Liver (tissue), 9 donors: ENCODE measurements around the gene WDR45B. TPM values are rescaled to one million over a fixed set of nuclear protein-coding genes. Genes with fewer than 3 reads are reported as not detected.

Source experiments
- DNase-seq: peaks from one replicate; pipeline ENCODE4 v3.0.0-alpha.2; 2017; ENCODE audit warnings: low spot score
- H3K27ac ChIP-seq, 2 donors: one replicate each; pipeline ENCODE4 v1.7.0; 2013; ENCODE audit warnings: inconsistent platforms in 2 of 2, low read length in 2 of 2, control low read depth in 1 of 2, low read depth in 1 of 2, mild to moderate bottlenecking in 1 of 2
- H3K27me3 ChIP-seq, 4 donors: one replicate each; pipeline versions ENCODE4 v1.6.1 to v1.7.0; 2013; ENCODE audit warnings: low read length in 3 of 4, inconsistent platforms in 1 of 4, mild to moderate bottlenecking in 1 of 4, moderate library complexity in 1 of 4; ENCODE audit not compliant: control insufficient read depth in 4 of 4, insufficient read depth in 4 of 4
- H3K36me3 ChIP-seq, 4 donors: one replicate each; pipeline versions ENCODE4 v1.6.1 to v1.7.0; 2013; ENCODE audit warnings: low read length in 3 of 4, mild to moderate bottlenecking in 3 of 4, low read depth in 1 of 4, moderate library complexity in 1 of 4; ENCODE audit not compliant: control insufficient read depth in 4 of 4, insufficient read depth in 3 of 4
- H3K4me1 ChIP-seq, 4 donors: one replicate each; pipeline versions ENCODE4 v1.6.1 to v1.7.0; 2013; ENCODE audit warnings: low read length in 3 of 4, mild to moderate bottlenecking in 3 of 4, moderate library complexity in 1 of 4; ENCODE audit not compliant: control insufficient read depth in 4 of 4, insufficient read depth in 4 of 4
- H3K4me3 ChIP-seq, 3 donors: one replicate each; pipeline versions ENCODE4 v1.6.1 to v1.7.0; 2013; ENCODE audit warnings: low read length in 3 of 3, control low read depth in 1 of 3, low read depth in 1 of 3, mild to moderate bottlenecking in 1 of 3
- H3K9ac ChIP-seq, 2 donors: one replicate each; pipeline ENCODE4 v1.7.0; 2013; ENCODE audit warnings: low read length in 2 of 2, mild to moderate bottlenecking in 2 of 2, moderate library complexity in 2 of 2, control low read depth in 1 of 2, low read depth in 1 of 2
- H3K9me3 ChIP-seq, 4 donors: one replicate each; pipeline versions ENCODE4 v1.6.1 to v1.7.0; 2013; ENCODE audit warnings: low read length in 3 of 4; ENCODE audit not compliant: control insufficient read depth in 4 of 4
- EGR1 ChIP-seq, 2 donors: IDR thresholded peaks; 2 replicates each; pipeline ENCODE4 v1.6.1; 2016 to 2018; ENCODE audit warnings: antibody characterized with exemption in 2 of 2, low read depth in 2 of 2
- FOXA1 ChIP-seq: IDR thresholded peaks from 2 replicates; pipeline ENCODE4 v1.6.1; 2016; ENCODE audit warnings: antibody characterized with exemption
- FOXA2 ChIP-seq: IDR thresholded peaks from 2 replicates; pipeline ENCODE4 v1.6.1; 2016; ENCODE audit warnings: antibody characterized with exemption
- GABPA ChIP-seq, 2 donors: IDR thresholded peaks in 1 of 2; conservative IDR thresholded peaks in 1 of 2; 2 replicates each; pipeline ENCODE4 v1.6.1; 2016; ENCODE audit warnings: antibody characterized with exemption in 2 of 2, mild to moderate bottlenecking in 1 of 2, moderate library complexity in 1 of 2
- HNF4G ChIP-seq: IDR thresholded peaks from 2 replicates; pipeline ENCODE4 v1.6.1; 2016; ENCODE audit warnings: antibody characterized with exemption
- JUND ChIP-seq, 2 donors: IDR thresholded peaks; 2 replicates each; pipeline ENCODE4 v1.6.1; 2016; ENCODE audit warnings: antibody characterized with exemption in 2 of 2
- RAD21 ChIP-seq, 2 donors: IDR thresholded peaks; 2 replicates each; pipeline ENCODE4 v1.6.1; 2016; ENCODE audit warnings: antibody characterized with exemption in 2 of 2, mild to moderate bottlenecking in 2 of 2
- RXRA ChIP-seq, 2 donors: IDR thresholded peaks; 2 replicates each; pipeline ENCODE4 v1.6.1; 2017 to 2018; ENCODE audit warnings: antibody characterized with exemption in 2 of 2, mild to moderate bottlenecking in 1 of 2
- TAF1 ChIP-seq: conservative IDR thresholded peaks from 2 replicates; pipeline ENCODE4 v1.6.1; 2016; ENCODE audit warnings: antibody characterized with exemption, mild to moderate bottlenecking
- YY1 ChIP-seq: IDR thresholded peaks from 2 replicates; pipeline ENCODE4 v1.6.1; 2016; ENCODE audit warnings: antibody characterized with exemption, mild to moderate bottlenecking
- WGBS: extraction: QIAGEN DNeasy Blood & Tissue Kit; methylation state at CpG from one replicate; pipeline ENCODE4 v1.1.7; 2013; 5-methylcytosine and 5-hydroxymethylcytosine counted together
- polyA plus RNA-seq, 2 donors: library from polyadenylated mRNA; stranded (reverse) in 1 of 2; unstranded in 1 of 2; fragments of 200-250 nt in 1 of 2; fragments of >200 nt in 1 of 2; fragmentation: Nextera tagmentation in 1 of 2; extraction: Ambion mirVana in 1 of 2; gene quantifications; one replicate each; pipeline versions ENCODE4 v1.2.1 to v1.2.3, GENCODE V29; 2013 to 2015
- total RNA-seq, 2 donors: library from RNA; depleted of rRNA; stranded (reverse); fragments of >200 nt; gene quantifications; one replicate each; pipeline ENCODE4 v1.2.3, GENCODE V29; 2014
- TF ChIP-seq, protein P1 (sequence below): IDR thresholded peaks from 2 replicates; pipeline ENCODE4 v1.6.1; 2016; ENCODE audit warnings: antibody characterized with exemption
- TF ChIP-seq, protein P2 (sequence below): fragments of 150-350 bp; IDR thresholded peaks from 2 replicates; pipeline ENCODE4 v1.5.1; 2017; ENCODE audit warnings: improper control_type of control experiment, low read depth, low read length; ENCODE audit not compliant: missing input control
- TF ChIP-seq, protein P3 (sequence below): IDR thresholded peaks from 2 replicates; pipeline ENCODE4 v1.6.1; 2016; ENCODE audit warnings: antibody characterized with exemption, mild to moderate bottlenecking
- donor health status: healthy.
- donor health status: healthy.
- donor health status: healthy.
- donor health status: healthy.
- donor health status: healthy.

WDR45B gene
- total and polyA plus RNA-seq, 4 donors = 25.4 to 40.9 (median 29.2) TPM

DNA sequence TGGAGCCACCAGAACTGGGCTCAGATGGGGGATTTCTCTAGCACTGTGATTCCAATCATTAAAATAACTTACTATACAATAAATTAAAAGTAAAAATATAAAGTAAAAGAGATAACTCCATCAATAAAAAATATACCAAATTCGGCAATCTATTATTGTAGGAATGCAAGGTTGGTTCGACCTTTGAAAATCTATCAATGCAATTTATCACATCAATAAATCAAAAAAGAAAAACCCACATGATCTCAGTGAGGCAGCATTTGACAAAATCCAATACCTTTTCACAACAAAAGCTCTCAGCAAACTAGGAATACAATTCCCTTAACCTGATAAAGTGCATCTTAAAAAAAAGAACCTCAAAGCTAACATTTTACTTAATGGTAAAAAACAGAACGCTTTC, 33.3 kb upstream of the WDR45B start:
- DNase-seq = no peak
- Histone ChIP-seq H3K27me3 (no peaks in the 10 kb centered on the region), H3K27ac (no peak overlapping the region), H3K9ac (no peak overlapping the region), H3K4me1 (peaks cover under 1 to 6% (median 2%) of the 10 kb centered on the region in 4 donors), H3K4me3 (no peak overlapping the region), H3K36me3 (no peaks in the 10 kb centered on the region), H3K9me3 (no peaks in the 10 kb centered on the region)
- TF ChIP-seq FOXA2 = no peak
- no peak for TF ChIP-seq JUND (IDR thresholded peaks at IDR 0.05)
- no peak for TF ChIP-seq RXRA (IDR thresholded peaks at IDR 0.05)
- no peak for TF ChIP-seq GABPA (IDR thresholded peaks at IDR 0.05 in 1 of 2, conservative IDR thresholded peaks at IDR 0.05 in 1 of 2)
- TF ChIP-seq YY1 = no peak
- TF ChIP-seq, protein P1, sequence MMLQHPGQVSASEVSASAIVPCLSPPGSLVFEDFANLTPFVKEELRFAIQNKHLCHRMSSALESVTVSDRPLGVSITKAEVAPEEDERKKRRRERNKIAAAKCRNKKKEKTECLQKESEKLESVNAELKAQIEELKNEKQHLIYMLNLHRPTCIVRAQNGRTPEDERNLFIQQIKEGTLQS = no peak
- no peak for TF ChIP-seq FOXA1
- 95% methylated on average over 3 of the region's 3 CpGs for WGBS

DNA sequence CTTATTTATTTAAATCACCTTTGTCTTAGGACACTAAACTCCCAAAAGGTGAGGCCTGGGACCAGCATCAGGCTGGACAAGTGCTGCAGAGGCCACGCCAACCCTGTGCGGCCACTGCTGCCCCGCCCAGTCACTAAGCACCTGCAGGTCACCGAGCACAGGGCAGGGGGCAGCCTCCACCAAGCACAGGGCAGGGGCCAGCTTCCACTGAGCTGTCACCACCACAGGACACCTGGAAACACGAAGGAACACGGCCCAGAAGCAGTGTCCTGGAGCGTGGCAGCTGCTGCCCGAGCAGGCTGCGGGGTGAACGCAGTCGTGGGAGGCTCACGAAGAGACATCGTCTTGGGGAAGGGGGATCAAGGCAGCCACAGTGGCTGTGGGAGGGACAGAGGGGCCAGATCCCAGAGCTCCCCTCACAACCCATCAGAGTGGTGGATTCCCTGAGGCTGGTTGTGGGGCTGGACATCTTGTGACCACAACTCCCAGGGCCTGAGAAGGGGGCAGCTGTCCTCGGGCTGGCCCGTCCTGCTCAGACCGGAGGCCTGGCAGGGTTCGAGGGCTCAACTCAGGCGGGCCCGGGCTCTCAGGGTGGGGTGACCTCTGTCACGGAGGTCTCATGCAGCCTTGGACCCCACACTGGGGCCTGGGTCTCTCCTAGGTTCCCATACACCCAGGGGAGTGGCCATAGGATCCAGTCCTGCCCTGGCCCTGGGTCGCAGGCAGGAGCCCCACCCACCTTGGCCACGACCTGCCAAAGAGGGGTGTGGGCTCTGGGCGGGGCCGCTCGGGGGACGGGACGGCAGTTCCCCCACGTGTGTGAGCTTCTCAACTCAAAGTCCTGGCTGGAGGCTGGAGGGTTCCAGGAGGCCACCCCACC, 31.6 kb upstream of the WDR45B start:
- no peak overlapping the region for H3K4me3 ChIP-seq
- peaks cover 7 to 14% (median 9%) of the 10 kb centered on the region in 4 donors for H3K4me1 ChIP-seq
- no peak for DNase-seq
- TF ChIP-seq GABPA (IDR thresholded peaks at IDR 0.05 in 1 of 2, conservative IDR thresholded peaks at IDR 0.05 in 1 of 2) (no peak), HNF4G (no peak), TAF1 (no peak), YY1 (no peak), RAD21 (IDR thresholded peaks at IDR 0.05) (peak; percentile 66 to 74), FOXA2 (no peak), RXRA (IDR thresholded peaks at IDR 0.05) (no peak), EGR1 (IDR thresholded peaks at IDR 0.05; ENCODE audit: low read depth in 2 of 2) (no peak)
- TF ChIP-seq, protein P2, sequence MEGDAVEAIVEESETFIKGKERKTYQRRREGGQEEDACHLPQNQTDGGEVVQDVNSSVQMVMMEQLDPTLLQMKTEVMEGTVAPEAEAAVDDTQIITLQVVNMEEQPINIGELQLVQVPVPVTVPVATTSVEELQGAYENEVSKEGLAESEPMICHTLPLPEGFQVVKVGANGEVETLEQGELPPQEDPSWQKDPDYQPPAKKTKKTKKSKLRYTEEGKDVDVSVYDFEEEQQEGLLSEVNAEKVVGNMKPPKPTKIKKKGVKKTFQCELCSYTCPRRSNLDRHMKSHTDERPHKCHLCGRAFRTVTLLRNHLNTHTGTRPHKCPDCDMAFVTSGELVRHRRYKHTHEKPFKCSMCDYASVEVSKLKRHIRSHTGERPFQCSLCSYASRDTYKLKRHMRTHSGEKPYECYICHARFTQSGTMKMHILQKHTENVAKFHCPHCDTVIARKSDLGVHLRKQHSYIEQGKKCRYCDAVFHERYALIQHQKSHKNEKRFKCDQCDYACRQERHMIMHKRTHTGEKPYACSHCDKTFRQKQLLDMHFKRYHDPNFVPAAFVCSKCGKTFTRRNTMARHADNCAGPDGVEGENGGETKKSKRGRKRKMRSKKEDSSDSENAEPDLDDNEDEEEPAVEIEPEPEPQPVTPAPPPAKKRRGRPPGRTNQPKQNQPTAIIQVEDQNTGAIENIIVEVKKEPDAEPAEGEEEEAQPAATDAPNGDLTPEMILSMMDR = peak; percentile 22
- TF ChIP-seq, protein P3, sequence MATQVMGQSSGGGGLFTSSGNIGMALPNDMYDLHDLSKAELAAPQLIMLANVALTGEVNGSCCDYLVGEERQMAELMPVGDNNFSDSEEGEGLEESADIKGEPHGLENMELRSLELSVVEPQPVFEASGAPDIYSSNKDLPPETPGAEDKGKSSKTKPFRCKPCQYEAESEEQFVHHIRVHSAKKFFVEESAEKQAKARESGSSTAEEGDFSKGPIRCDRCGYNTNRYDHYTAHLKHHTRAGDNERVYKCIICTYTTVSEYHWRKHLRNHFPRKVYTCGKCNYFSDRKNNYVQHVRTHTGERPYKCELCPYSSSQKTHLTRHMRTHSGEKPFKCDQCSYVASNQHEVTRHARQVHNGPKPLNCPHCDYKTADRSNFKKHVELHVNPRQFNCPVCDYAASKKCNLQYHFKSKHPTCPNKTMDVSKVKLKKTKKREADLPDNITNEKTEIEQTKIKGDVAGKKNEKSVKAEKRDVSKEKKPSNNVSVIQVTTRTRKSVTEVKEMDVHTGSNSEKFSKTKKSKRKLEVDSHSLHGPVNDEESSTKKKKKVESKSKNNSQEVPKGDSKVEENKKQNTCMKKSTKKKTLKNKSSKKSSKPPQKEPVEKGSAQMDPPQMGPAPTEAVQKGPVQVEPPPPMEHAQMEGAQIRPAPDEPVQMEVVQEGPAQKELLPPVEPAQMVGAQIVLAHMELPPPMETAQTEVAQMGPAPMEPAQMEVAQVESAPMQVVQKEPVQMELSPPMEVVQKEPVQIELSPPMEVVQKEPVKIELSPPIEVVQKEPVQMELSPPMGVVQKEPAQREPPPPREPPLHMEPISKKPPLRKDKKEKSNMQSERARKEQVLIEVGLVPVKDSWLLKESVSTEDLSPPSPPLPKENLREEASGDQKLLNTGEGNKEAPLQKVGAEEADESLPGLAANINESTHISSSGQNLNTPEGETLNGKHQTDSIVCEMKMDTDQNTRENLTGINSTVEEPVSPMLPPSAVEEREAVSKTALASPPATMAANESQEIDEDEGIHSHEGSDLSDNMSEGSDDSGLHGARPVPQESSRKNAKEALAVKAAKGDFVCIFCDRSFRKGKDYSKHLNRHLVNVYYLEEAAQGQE = no peak
- TF ChIP-seq, protein P1 = no peak
- H3K27me3 ChIP-seq = no peaks in the 10 kb centered on the region
- no peak overlapping the region for H3K9ac ChIP-seq
- no peaks in the 10 kb centered on the region for H3K9me3 ChIP-seq
- H3K27ac ChIP-seq = no peak overlapping the region
- no peaks in the 10 kb centered on the region for H3K36me3 ChIP-seq
- 82% methylated on average over 28 of the region's 28 CpGs for WGBS
